ENCODE measurements around the gene CFAP73.

Gene CFAP73

DNA sequence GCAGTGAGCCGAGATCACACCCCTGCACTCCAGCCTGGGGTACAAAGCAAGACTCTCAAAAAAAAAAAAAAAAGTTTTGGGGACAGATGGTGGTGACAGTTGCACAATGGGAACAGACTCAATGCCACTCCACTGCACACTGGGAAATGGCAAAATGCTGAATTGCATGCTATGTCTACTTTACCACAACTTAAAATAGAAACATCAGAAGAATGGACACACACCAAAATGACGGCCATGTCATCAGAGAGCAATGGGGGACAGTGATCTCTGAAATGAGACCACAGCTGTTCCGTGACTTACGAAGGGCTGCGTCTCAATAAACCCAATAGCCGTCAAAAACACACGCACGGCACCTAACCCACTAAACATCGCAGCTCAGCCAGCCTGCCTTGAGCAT, 22.0 kb downstream of the CFAP73 start:
- no peaks in the 10 kb centered on the region for H3K27me3 ChIP-seq (ENCODE audit: insufficient read depth, low read length)
- no peak overlapping the region for H3K9ac ChIP-seq (ENCODE audit: low read depth, low read length)
- no peaks in the 10 kb centered on the region for H3K9me3 ChIP-seq (ENCODE audit: insufficient read depth, low read depth, low read length)
- H3K36me3 ChIP-seq (ENCODE audit: insufficient read depth, low read depth, low read length) = peaks cover 89% of the 10 kb centered on the region
- no peak overlapping the region for H3K27ac ChIP-seq (ENCODE audit: low read length)
- H3K4me3 ChIP-seq (ENCODE audit: low read length) = no peak overlapping the region
- H3K4me1 ChIP-seq (ENCODE audit: insufficient read depth, low read length) = no peaks in the 10 kb centered on the region

DNA sequence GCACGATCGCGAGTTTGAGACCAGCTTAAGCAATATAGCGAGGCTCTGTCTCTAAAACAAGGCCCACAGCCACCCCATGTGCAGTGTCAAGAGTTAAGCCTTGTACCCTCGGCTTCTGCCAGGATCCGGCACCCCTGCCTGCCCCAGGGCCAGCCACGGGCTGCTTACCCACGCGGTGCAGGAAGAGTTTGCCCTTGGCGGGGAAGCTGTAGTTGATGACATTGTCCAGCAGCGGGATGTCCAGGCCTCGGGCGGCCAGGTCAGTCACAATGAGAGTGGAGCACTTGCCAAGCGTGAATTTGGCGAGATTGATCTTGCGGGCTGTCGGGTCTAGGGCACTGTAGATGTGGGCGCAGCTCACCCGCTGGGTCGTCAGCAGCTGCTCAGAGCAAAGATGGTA, 22.7 kb downstream of the CFAP73 start:
- Histone ChIP-seq H3K4me1 (ENCODE audit: insufficient read depth, low read length) (no peaks in the 10 kb centered on the region), H3K9ac (ENCODE audit: low read depth, low read length) (no peak overlapping the region), H3K36me3 (ENCODE audit: insufficient read depth, low read depth, low read length) (peaks cover 89% of the 10 kb centered on the region)

DNA sequence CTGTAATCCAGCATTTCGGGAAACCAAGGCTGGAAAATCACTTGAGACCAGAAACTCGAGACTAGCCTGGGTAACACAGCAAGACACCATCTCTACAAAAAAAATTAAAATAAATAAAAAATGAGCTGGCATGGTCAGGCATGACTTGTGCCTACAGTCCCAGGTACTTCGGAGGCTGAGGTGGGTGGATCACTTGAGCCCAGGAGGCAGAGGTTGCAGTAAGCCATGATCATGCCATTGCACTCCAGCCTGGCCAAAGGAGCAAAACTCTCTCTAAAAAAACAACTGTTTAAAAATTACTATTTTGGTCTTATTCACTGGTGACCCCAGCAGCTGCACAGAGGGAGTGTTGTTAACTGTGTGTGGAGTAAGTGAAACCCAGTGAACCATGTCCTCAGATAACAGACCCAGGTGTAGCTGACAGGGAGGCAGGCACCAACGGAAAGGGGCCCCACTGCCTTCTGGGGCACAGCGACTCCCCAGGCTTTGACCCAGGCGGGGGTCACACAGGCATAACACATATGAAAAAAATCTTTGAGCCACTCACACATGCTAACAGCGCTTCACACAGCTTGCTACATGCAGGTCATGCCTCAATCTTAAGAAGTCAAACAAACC, 23.7 kb downstream of the CFAP73 start:
- Histone ChIP-seq H3K36me3 (ENCODE audit: insufficient read depth, low read depth, low read length) (peaks cover 89% of the 10 kb centered on the region), H3K4me1 (ENCODE audit: insufficient read depth, low read length) (no peaks in the 10 kb centered on the region), H3K27me3 (ENCODE audit: insufficient read depth, low read length) (no peaks in the 10 kb centered on the region), H3K27ac (ENCODE audit: low read length) (no peak overlapping the region), H3K9ac (ENCODE audit: low read depth, low read length) (no peak overlapping the region), H3K4me3 (ENCODE audit: low read length) (no peak overlapping the region), H3K9me3 (ENCODE audit: insufficient read depth, low read depth, low read length) (no peaks in the 10 kb centered on the region)

More for the DNA sequence above, 22.7 kb downstream of the CFAP73 start:
- Histone ChIP-seq H3K27me3 (ENCODE audit: insufficient read depth, low read length) (no peaks in the 10 kb centered on the region), H3K9me3 (ENCODE audit: insufficient read depth, low read depth, low read length) (no peaks in the 10 kb centered on the region), H3K27ac (ENCODE audit: low read length) (no peak overlapping the region), H3K4me3 (ENCODE audit: low read length) (no peak overlapping the region)

DNA sequence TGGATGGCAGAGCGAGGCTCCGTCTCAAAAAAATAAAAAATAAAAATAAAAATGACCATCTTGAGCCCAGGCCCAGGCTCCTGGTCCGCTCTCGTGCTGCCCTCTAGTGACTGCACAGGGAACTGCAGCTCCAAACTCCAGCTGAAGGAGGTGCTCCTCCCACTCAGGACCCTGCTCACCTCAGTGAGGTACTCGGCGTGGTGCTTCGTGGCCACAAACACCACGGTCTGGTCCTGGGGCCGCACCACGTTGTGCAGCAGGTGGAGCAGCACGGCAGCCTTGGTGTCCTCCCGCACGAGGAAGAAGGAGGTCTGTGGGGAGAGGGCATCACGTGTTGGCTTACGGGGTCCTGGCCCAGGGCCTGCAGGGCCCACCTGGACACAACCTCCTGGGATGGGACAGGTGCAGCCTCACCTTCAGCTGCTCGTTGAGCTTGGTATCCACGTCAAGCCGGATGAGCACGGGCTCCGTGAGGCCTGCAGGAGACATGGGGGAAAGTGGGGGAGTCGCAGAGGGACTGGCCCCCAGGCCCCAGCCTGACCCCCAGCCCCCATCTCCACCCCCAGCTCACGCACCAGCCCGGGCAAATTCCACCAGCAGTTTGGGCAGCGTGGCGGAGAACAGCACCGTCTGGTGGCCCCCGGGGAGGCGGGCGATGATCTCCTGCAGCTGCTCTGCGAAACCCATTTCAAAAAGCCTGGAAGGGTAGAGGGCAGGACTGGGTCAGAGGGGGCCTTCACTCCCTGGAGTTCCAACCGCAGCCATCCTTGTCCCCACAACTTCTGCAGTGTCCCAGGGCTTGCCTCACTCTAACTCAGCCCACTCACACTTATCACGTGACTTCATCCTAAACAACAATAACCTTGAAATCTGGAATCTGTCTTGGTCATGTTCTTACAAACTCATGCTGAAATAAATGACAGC, 25.2 kb downstream of the CFAP73 start:
- H3K4me3 ChIP-seq (ENCODE audit: low read length) = no peak overlapping the region
- no peaks in the 10 kb centered on the region for H3K4me1 ChIP-seq (ENCODE audit: insufficient read depth, low read length)
- no peaks in the 10 kb centered on the region for H3K27me3 ChIP-seq (ENCODE audit: insufficient read depth, low read length)
- H3K9me3 ChIP-seq (ENCODE audit: insufficient read depth, low read depth, low read length) = no peaks in the 10 kb centered on the region
- no peak overlapping the region for H3K27ac ChIP-seq (ENCODE audit: low read length)
- H3K9ac ChIP-seq (ENCODE audit: low read depth, low read length) = no peak overlapping the region
- H3K36me3 ChIP-seq (ENCODE audit: insufficient read depth, low read depth, low read length) = peaks cover 92% of the 10 kb centered on the region

DNA sequence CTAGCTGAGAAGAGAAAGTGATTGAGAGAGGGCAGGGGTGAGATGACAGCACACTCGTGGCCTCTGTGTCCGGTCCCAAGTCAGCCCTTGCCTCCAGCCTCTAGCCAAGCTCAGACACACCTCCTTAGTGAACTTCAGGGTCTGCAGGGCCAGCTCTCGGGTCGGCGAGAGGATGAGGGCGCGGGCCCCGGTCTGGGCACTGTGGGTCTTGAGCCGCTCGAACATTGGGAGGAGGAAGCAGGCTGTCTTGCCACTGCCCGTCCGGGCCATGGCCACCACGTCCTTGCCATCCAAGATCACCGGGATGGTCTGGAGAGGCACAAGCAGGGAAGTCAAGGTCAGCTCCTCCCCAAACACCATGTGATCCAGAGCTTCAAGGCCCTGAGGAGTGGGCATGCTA, 29.5 kb downstream of the CFAP73 start:
- peaks cover 77% of the 10 kb centered on the region for H3K36me3 ChIP-seq (ENCODE audit: insufficient read depth, low read depth, low read length)
- no peaks in the 10 kb centered on the region for H3K4me1 ChIP-seq (ENCODE audit: insufficient read depth, low read length)
- H3K27me3 ChIP-seq (ENCODE audit: insufficient read depth, low read length) = no peaks in the 10 kb centered on the region
- H3K4me3 ChIP-seq (ENCODE audit: low read length) = no peak overlapping the region
- H3K9ac ChIP-seq (ENCODE audit: low read depth, low read length) = no peak overlapping the region
- no peaks in the 10 kb centered on the region for H3K9me3 ChIP-seq (ENCODE audit: insufficient read depth, low read depth, low read length)
- no peak overlapping the region for H3K27ac ChIP-seq (ENCODE audit: low read length)

DNA sequence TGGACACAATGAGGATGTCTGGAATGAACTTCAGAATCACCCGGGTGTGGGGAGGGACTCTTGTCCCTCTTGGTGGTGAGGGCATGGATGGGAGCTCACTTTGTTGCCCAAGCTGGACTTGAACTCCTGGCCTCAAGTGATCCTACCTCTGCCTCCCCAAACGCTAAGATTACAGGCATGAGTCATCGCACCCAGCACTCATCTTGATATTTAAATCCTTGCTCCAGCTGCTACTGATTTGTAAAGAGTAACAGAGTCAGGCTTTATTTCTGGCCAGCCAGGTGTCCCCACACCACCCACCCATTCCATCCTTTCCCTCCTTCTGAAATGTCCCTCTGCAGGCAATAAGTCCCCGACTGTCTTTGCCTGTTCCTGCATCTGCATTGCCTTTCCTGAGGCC, 30.8 kb downstream of the CFAP73 start:
- Histone ChIP-seq H3K4me1 (ENCODE audit: insufficient read depth, low read length) (0 out of 2 replicates have a peak, but pooled peaks cover 3% of the 10 kb centered on the region), H3K27me3 (ENCODE audit: insufficient read depth, low read length) (no peaks in the 10 kb centered on the region), H3K9ac (ENCODE audit: low read depth, low read length) (no peak overlapping the region), H3K36me3 (ENCODE audit: insufficient read depth, low read depth, low read length) (peaks cover 66% of the 10 kb centered on the region), H3K9me3 (ENCODE audit: insufficient read depth, low read depth, low read length) (no peaks in the 10 kb centered on the region), H3K27ac (ENCODE audit: low read length) (no peak overlapping the region), H3K4me3 (ENCODE audit: low read length) (no peak overlapping the region)

DNA sequence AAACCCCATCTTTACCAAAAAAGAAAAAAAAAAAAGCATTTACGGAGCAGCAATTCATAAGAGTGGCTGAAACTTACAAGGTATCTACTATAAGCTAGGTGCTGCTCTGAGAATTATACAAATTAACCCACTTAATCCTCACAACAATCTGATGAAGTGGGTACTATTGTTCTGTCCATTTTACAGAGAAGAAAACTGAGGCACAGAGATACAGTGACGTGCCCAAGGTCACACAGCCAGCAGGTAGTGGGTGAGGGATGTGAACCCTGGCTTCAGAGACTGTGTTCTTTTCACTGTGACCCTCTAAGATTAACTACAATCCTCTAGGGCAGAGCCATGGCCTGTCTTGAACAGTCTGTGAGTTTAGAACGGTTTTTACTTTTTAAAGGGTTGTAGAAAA, 32.5 kb downstream of the CFAP73 start:
- H3K4me3 ChIP-seq (ENCODE audit: low read length) = no peak overlapping the region

DNA sequence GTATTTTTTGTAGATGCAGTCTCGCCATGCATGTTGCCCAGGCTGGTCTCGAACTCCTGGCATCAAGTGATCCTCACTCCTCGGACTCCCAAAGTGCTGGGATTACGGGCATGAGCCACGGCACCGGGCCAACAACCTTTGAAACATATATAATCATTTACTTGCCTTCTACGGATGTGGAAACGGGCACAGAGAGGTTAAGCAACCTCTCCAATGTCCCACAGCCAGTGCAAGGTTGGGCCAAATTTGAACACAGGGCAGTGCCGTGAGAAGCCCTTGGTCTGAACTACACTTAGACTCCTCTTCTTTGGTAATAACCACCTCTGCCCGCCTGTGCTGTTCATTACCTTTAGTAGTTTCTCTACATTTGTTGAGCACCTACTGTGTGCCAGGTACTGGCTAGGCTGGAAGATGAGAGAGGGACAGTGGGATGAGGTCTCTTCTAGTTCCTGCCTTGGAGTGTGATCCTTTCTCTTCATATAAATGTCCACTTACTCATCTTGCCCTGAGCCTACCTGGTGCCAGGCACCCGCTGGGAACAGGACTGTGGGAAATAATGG, 33.6 kb downstream of the CFAP73 start:
- peaks cover 44% of the 10 kb centered on the region for H3K36me3 ChIP-seq (ENCODE audit: insufficient read depth, low read depth, low read length)

More for the DNA sequence above, 32.5 kb downstream of the CFAP73 start:
- Histone ChIP-seq H3K36me3 (ENCODE audit: insufficient read depth, low read depth, low read length) (peaks cover 55% of the 10 kb centered on the region), H3K27ac (ENCODE audit: low read length) (no peak overlapping the region), H3K4me1 (ENCODE audit: insufficient read depth, low read length) (0 out of 2 replicates have a peak, but pooled peaks cover 3% of the 10 kb centered on the region), H3K9ac (ENCODE audit: low read depth, low read length) (no peak overlapping the region), H3K9me3 (ENCODE audit: insufficient read depth, low read depth, low read length) (no peaks in the 10 kb centered on the region), H3K27me3 (ENCODE audit: insufficient read depth, low read length) (no peaks in the 10 kb centered on the region)

DNA sequence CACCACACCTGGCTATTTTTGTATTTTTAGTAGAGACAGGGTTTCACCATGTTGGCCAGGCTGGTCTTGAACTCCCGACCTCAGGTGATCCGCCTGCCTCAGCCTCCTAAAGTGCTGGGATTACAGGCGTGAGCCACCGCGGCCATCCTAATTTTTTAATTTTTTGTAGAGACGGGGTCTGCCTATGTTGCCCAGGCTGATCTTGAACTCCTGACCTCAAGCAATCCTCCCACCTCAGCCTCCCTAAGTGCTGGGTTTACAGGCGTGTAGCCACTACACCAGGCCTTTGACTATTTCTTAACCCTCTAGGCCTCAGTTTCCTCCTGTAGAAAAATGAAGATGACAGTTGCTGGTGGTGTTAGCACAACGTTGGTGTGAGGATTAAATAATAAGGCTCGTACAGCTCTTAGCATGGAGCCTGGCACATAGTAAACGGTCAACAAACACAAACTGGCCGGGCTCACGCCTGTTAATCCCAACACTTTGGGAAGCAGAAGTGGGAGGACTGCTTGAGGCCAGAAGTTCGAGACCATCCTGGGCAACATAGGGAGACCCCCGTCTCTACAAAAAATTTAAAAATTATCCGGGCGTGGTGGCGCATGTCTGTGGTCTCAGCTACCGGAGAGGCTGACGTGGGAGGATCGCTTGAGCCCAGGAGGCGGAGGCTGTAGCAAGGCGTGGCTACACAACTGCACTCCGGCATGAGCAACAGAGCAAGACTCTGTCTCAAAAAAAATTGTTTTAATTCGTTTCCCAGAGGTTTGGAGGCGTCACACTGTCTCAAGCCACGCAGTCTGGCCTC, 34.8 kb downstream of the CFAP73 start:
- H3K9ac ChIP-seq (ENCODE audit: low read depth, low read length) = peak overlapping the region; percentile 96; the same call in 1 of the 2 replicates
- H3K27me3 ChIP-seq (ENCODE audit: insufficient read depth, low read length) = no peaks in the 10 kb centered on the region
- 0 out of 2 replicates have a peak, but pooled peaks cover 3% of the 10 kb centered on the region for H3K4me1 ChIP-seq (ENCODE audit: insufficient read depth, low read length)
- no peaks in the 10 kb centered on the region for H3K9me3 ChIP-seq (ENCODE audit: insufficient read depth, low read depth, low read length)
- peak overlapping the region; percentile 90 for H3K4me3 ChIP-seq (ENCODE audit: low read length)
- peak overlapping the region; percentile 82 for H3K27ac ChIP-seq (ENCODE audit: low read length)
- H3K36me3 ChIP-seq (ENCODE audit: insufficient read depth, low read depth, low read length) = peaks cover 38% of the 10 kb centered on the region

More for the DNA sequence above, 33.6 kb downstream of the CFAP73 start:
- Histone ChIP-seq H3K27me3 (ENCODE audit: insufficient read depth, low read length) (no peaks in the 10 kb centered on the region), H3K9ac (ENCODE audit: low read depth, low read length) (no peak overlapping the region), H3K4me1 (ENCODE audit: insufficient read depth, low read length) (0 out of 2 replicates have a peak, but pooled peaks cover 3% of the 10 kb centered on the region), H3K4me3 (ENCODE audit: low read length) (no peak overlapping the region), H3K27ac (ENCODE audit: low read length) (no peak overlapping the region), H3K9me3 (ENCODE audit: insufficient read depth, low read depth, low read length) (no peaks in the 10 kb centered on the region)

DNA sequence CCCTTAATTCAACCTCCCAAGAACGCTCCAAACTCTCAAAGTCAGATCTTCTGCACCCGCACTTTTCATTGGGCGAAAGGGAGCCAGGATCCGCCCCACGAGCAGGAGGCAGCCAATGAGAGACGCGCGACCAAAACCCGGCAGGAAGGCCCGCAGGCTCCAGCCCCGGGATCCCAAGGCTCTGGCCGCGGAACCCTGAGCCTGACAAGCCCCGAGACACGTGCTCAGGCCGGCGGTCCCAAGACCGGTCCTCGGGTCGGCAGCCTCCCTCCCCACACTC, 35.3 kb downstream of the CFAP73 start:
- 0 out of 2 replicates have a peak, but pooled peaks cover 3% of the 10 kb centered on the region for H3K4me1 ChIP-seq (ENCODE audit: insufficient read depth, low read length)
- no peaks in the 10 kb centered on the region for H3K9me3 ChIP-seq (ENCODE audit: insufficient read depth, low read depth, low read length)
- H3K27me3 ChIP-seq (ENCODE audit: insufficient read depth, low read length) = no peaks in the 10 kb centered on the region
- H3K4me3 ChIP-seq (ENCODE audit: low read length) = peak overlapping the region; percentile 90
- peaks cover 35% of the 10 kb centered on the region for H3K36me3 ChIP-seq (ENCODE audit: insufficient read depth, low read depth, low read length)
- peak overlapping the region; percentile 82 for H3K27ac ChIP-seq (ENCODE audit: low read length)
- peak overlapping the region; percentile 96 for H3K9ac ChIP-seq (ENCODE audit: low read depth, low read length)

Measured in iPS-20b (cell line).